SK-N-MC (cell line): ENCODE results near the gene ZNF304.

Experiments
- FOXP2 ChIP-seq: optimal IDR thresholded peaks from 2 replicates; pipeline ENCODE3; 2011; ENCODE audit warnings: mild to moderate bottlenecking, moderate library complexity; ENCODE audit not compliant: insufficient read depth; ENCODE audit errors: extremely low read length, control extremely low read depth
- POLR2AphosphoS5 ChIP-seq: IDR thresholded peaks from 2 replicates; pipeline ENCODE4 v1.6.1; 2012; ENCODE audit warnings: mild to moderate bottlenecking, low read depth, low read length, borderline replicate concordance

DNA sequence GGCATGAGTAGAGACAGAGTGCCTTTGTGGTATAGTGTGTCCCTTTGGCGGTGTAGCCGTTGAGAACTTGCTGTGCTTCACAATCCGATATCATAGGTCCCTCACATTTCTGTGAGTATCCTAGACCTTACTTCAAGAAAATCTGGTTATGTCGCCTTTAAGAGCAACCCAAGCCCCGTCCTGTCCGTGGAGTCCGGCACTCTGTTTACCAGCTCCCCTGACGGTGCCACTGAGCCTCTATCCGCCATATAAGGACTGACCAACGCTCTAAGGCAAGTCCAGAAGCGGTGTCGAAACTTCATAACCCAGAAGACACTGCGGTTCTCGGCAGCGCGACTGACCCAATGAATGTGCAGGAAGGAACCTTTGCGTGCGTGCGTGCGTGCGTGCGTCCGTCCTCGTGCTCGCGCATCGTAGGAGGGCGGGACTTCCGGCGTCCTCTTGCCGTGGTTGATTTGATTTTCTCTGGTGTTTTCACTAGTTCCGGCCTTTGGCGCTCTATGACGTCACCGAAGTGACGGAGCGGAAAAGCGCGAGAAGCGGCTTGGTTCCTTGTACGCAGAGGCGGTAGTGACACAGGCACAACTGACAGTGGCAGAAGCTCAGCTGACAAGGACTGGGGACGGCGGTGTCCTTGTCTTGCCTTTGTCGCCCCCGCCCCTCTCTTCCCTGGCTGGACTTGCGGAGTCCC, 12.1 kb downstream of the ZNF304 start, which contains the start of the genes TRAPPC2B and ZNF547:
- TF ChIP-seq POLR2AphosphoS5, result peak; percentile 78
- no peak for TF ChIP-seq FOXP2
